Stimulated activated CD4-positive, alpha-beta T cell treated with anti-CD3 and anti-CD28 coated beads, Interleukin-4, amount 100 ng/mL, for 4 hours (primary cell): ENCODE data around the gene MGAT4A.

Source experiments
- DNase-seq, 2 experiments: peaks; one replicate each; pipeline ENCODE4 v3.0.0-alpha.2; 2020

Gene MGAT4A

GRCh38 chr2:98731041-98731893 is at the start of gene MGAT4A:
Gene MGAT4A (minus strand): TSS chr2:98731132. CDS start chr2:98726332, 4,800 bp downstream.
- DNase-seq: peak; percentile 68 to 78

- no peak for DNase-seq
Measured at GRCh38 chr2:98778741-98779483, 48.0 kb upstream of the MGAT4A start.

- DNase-seq: no peak
Measured at GRCh38 chr2:98778151-98778550, 47.2 kb upstream of the MGAT4A start.

GRCh38 chr2:98777710-98778109 is 46.8 kb upstream of the MGAT4A start:
- no peak for DNase-seq

- no peak for DNase-seq
Measured at GRCh38 chr2:98777076-98777475, 46.1 kb upstream of the MGAT4A start.

- DNase-seq: no peak
Measured at GRCh38 chr2:98776136-98776535, 45.2 kb upstream of the MGAT4A start.

GRCh38 chr2:98775146-98775986 is 44.4 kb upstream of the MGAT4A start:
- no peak for DNase-seq

GRCh38 chr2:98773907-98774306 is 43.0 kb upstream of the MGAT4A start:
- no peak for DNase-seq

GRCh38 chr2:98773169-98773568 is 42.2 kb upstream of the MGAT4A start:
- DNase-seq: no peak

- DNase-seq: no peak
Measured at GRCh38 chr2:98772536-98772935, 41.6 kb upstream of the MGAT4A start.

- peak; percentile 23 to 62 for DNase-seq
Measured at GRCh38 chr2:98771721-98772524, 41.0 kb upstream of the MGAT4A start.

GRCh38 chr2:98771264-98771663 is 40.3 kb upstream of the MGAT4A start:
- no peak for DNase-seq

GRCh38 chr2:98769784-98770183 is 38.9 kb upstream of the MGAT4A start:
- peak in 1 of 2 experiments; percentile 25 for DNase-seq

- no peak for DNase-seq
Measured at GRCh38 chr2:98769114-98769476, 38.2 kb upstream of the MGAT4A start.

- peak in 1 of 2 experiments; percentile 53 for DNase-seq
Measured at GRCh38 chr2:98768384-98769113, 37.6 kb upstream of the MGAT4A start.

- DNase-seq: no peak
Measured at GRCh38 chr2:98764499-98764898, 33.6 kb upstream of the MGAT4A start.

GRCh38 chr2:98763209-98763951 is 32.4 kb upstream of the MGAT4A start:
- DNase-seq: no peak

GRCh38 chr2:98761909-98762308 is 31.0 kb upstream of the MGAT4A start:
- DNase-seq: no peak

- DNase-seq: peak; percentile 66 to 71
Measured at GRCh38 chr2:98761267-98761781, 30.4 kb upstream of the MGAT4A start.

GRCh38 chr2:98759827-98760625 is 29.1 kb upstream of the MGAT4A start:
- no peak for DNase-seq
